Upper lobe of left lung (tissue), 6 donors: Measurements from ENCODE around the gene NPDC1. TPM values are rescaled to one million over a fixed set of nuclear protein-coding genes. Genes with fewer than 3 reads are reported as not detected.

ENCODE experiments used
- ATAC-seq, 2 donors: fragments of 200-7000 bp; cut with Tn5 transposase; one replicate each; pipeline ENCODE4 v1.9.1; 2022; ENCODE audit warnings: mild to moderate bottlenecking in 2 of 2, moderate library complexity in 2 of 2; ENCODE audit not compliant: low FRiP score in 2 of 2
- DNase-seq, 2 donors: peaks; one replicate each; pipeline ENCODE4 v3.0.0-alpha.2; 2019 to 2020
- H3K27ac ChIP-seq, 4 donors: fragments of 200-600 bp; sonication (generic); one replicate each; pipeline ENCODE4 v1.5.1; 2016 to 2019
- H3K27me3 ChIP-seq, 4 donors: fragments of 200-600 bp; sonication (generic); one replicate each; pipeline ENCODE4 v1.5.1; 2017 to 2019
- H3K36me3 ChIP-seq, 4 donors: fragments of 200-600 bp; sonication (generic); one replicate each; pipeline ENCODE4 v1.5.1; 2016 to 2019
- H3K4me1 ChIP-seq, 4 donors: fragments of 200-600 bp; sonication (generic); one replicate each; pipeline ENCODE4 v1.5.1; 2018 to 2019
- H3K4me3 ChIP-seq, 4 donors: fragments of 200-600 bp; sonication (generic); one replicate each; pipeline ENCODE4 v1.5.1; 2017 to 2019; ENCODE audit warnings: mild to moderate bottlenecking in 2 of 4, moderate library complexity in 1 of 4
- H3K9me3 ChIP-seq, 4 donors: fragments of 200-600 bp; sonication (generic); one replicate each; pipeline ENCODE4 v1.5.1; 2018 to 2019
- EP300 ChIP-seq, 4 donors: sonication (generic); formaldehyde crosslinking; IDR thresholded peaks; one replicate each; pipeline ENCODE4 v1.5.1; 2017; ENCODE audit warnings: antibody characterized with exemption in 4 of 4, control low read depth in 2 of 4
- POLR2A ChIP-seq, 4 donors: fragments of 450-650 bp; IDR thresholded peaks; one replicate each; pipeline ENCODE4 v1.5.1; 2016 to 2017; ENCODE audit warnings: antibody characterized with exemption in 4 of 4, mild to moderate bottlenecking in 2 of 4
- POLR2AphosphoS5 ChIP-seq, 2 donors: sonication (generic); formaldehyde crosslinking; IDR thresholded peaks; one replicate each; pipeline ENCODE4 v1.5.1; 2017; ENCODE audit warnings: antibody characterized with exemption in 2 of 2
- WGBS, 2 donors: methylation state at CpG; one replicate each; pipeline ENCODE4 v1.1.5; 2017 to 2018; 5-methylcytosine and 5-hydroxymethylcytosine counted together
- total RNA-seq, 6 donors: library from RNA; depleted of rRNA in 4 of 6; stranded (reverse); fragments of >200 nt in 4 of 6; gene quantifications; one replicate each; pipeline versions ENCODE4 v1.1.0 to v1.2.1, GENCODE V29; 2016 to 2021
- TF ChIP-seq, protein P1 (sequence below), 6 experiments: fragments of 450-650 bp in 4 of 6; fragments of 200-600 bp in 2 of 6; sonication (generic) in 2 of 6; IDR thresholded peaks; one replicate each; pipeline ENCODE4 v1.5.1; 2016 to 2019; ENCODE audit warnings: antibody characterized with exemption in 6 of 6
- donor health status: DM: no; HTN: no; CAD: no; lungs with moderate emphysema.
- donor health status: DM: no; HTN: yes; CAD: no; lungs with severe emphysema.

NPDC1 gene
- total RNA-seq, 6 donors from 2014 or later, result 26.7 to 199 (median 73.2) TPM

DNA sequence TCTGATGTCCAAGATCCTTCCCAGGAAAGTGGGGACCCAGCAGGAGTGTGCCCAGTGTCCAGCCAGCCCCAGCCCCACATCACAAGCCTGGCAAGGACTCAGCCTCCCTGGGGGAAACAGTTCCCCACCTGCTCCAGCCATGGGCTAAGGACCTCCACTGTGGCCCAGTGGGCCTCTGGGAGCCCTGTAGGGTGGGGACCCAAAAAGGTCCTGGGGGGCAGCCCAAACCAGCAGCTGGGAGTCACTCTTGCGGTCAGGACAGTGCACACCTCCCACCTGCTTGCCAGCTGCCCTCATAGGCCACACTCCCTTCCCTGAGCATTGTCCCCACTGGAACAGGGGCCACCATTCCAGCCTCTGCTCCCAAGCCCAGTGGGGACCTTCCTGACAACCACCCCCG is 19.6 kb downstream of the NPDC1 start:
- TF ChIP-seq POLR2AphosphoS5 (IDR thresholded peaks at IDR 0.05) (no peak), POLR2A (IDR thresholded peaks at IDR 0.05) (no peak), EP300 (IDR thresholded peaks at IDR 0.05) (no peak)
- TF ChIP-seq, protein P1, sequence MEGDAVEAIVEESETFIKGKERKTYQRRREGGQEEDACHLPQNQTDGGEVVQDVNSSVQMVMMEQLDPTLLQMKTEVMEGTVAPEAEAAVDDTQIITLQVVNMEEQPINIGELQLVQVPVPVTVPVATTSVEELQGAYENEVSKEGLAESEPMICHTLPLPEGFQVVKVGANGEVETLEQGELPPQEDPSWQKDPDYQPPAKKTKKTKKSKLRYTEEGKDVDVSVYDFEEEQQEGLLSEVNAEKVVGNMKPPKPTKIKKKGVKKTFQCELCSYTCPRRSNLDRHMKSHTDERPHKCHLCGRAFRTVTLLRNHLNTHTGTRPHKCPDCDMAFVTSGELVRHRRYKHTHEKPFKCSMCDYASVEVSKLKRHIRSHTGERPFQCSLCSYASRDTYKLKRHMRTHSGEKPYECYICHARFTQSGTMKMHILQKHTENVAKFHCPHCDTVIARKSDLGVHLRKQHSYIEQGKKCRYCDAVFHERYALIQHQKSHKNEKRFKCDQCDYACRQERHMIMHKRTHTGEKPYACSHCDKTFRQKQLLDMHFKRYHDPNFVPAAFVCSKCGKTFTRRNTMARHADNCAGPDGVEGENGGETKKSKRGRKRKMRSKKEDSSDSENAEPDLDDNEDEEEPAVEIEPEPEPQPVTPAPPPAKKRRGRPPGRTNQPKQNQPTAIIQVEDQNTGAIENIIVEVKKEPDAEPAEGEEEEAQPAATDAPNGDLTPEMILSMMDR (IDR thresholded peaks at IDR 0.05), result no peak
- peaks cover 30 to 50% (median 37%) of the 10 kb centered on the region in 4 donors for H3K4me1 ChIP-seq
- 94% methylated on average over 2 of the region's 2 CpGs; no CpG with 5 or more reads in 1 of the 2 donors for WGBS, 2 donors
- peak overlapping the region in 1 of 4 donors; percentile 27 for H3K27ac ChIP-seq
- H3K36me3 ChIP-seq, result no peaks in the 10 kb centered on the region
- ATAC-seq (no peak), DNase-seq (peak in 1 of 2 donors; percentile 36)
- H3K4me3 ChIP-seq, result no peak overlapping the region
- no peaks in the 10 kb centered on the region for H3K27me3 ChIP-seq
- H3K9me3 ChIP-seq, result no peaks in the 10 kb centered on the region

DNA sequence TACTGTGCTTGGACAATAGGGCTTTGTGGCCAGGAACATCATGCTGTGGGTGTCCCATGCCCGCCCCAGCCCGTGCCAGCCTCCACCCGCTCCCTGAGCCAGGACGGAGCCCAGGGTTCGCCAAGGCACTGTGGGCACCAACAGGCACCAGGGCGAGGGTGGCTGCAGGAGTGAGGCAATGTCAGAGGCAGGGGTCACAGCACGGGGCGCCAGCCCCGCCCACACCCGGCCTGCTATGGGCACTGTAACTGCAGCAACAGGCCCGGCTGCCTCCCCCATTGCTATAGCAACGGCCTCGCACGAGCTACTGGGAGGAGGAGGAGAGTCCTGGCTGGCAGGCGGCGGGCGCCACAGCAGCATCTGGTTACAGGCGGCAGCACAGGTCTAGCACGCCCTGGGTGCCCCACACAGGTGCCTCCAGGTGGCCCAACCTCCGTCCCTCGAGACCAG is 20.4 kb downstream of the NPDC1 start:
- peaks cover 25 to 42% (median 30%) of the 10 kb centered on the region in 4 donors for H3K4me1 ChIP-seq
- no peak for ATAC-seq
- WGBS, 2 donors, result 84% methylated on average over 18 of the region's 21 CpGs; no CpG with 5 or more reads in 1 of the 2 donors
- H3K9me3 ChIP-seq, result no peaks in the 10 kb centered on the region
- no peak overlapping the region for H3K4me3 ChIP-seq
- no peak overlapping the region for H3K27ac ChIP-seq
- peak in 1 of 2 donors; percentile 86 for DNase-seq
- H3K36me3 ChIP-seq, result peaks cover 0 to 7% (median 0%) of the 10 kb centered on the region in 4 donors
- no peaks in the 10 kb centered on the region for H3K27me3 ChIP-seq
- no peak for TF ChIP-seq POLR2A (IDR thresholded peaks at IDR 0.05)
- TF ChIP-seq POLR2AphosphoS5 (IDR thresholded peaks at IDR 0.05), result no peak
- TF ChIP-seq EP300 (IDR thresholded peaks at IDR 0.05), result no peak
- TF ChIP-seq, protein P1 (IDR thresholded peaks at IDR 0.05), result no peak

DNA sequence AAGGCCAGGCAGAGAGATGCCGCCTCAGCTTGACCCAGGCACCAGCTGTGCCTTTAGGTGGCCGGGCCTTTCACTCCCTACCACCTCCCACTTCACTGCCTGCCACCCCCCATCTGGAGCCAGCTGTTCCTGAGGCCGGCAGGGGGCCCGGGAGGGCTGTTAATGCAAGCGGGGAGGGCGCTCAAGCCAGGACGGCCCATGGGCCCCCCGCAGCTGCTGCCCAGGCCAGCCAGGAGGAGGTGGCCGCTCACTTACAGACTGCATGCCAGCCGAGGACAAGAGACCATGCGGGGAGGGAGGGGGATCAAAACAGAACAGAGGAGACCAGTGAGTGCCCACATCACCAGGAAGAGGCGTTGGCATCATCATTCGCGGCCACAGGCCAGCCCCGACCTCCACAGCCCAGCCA is 22.4 kb downstream of the NPDC1 start:
- TF ChIP-seq POLR2A (IDR thresholded peaks at IDR 0.05) (no peak), EP300 (IDR thresholded peaks at IDR 0.05) (no peak), POLR2AphosphoS5 (IDR thresholded peaks at IDR 0.05) (no peak)
- TF ChIP-seq, protein P1 (IDR thresholded peaks at IDR 0.05), result no peak
- Histone ChIP-seq H3K27me3 (no peaks in the 10 kb centered on the region), H3K9me3 (no peaks in the 10 kb centered on the region), H3K27ac (no peak overlapping the region), H3K4me3 (no peak overlapping the region), H3K4me1 (peaks cover 9 to 22% (median 14%) of the 10 kb centered on the region in 4 donors), H3K36me3 (peaks cover 0 to 8% (median 1%) of the 10 kb centered on the region in 4 donors)
- DNase-seq (peak in 1 of 2 donors; percentile 66), ATAC-seq (no peak)
- WGBS, 2 donors, result 79 to 88% methylated on average over 6 to 14 of the region's 15 CpGs

DNA sequence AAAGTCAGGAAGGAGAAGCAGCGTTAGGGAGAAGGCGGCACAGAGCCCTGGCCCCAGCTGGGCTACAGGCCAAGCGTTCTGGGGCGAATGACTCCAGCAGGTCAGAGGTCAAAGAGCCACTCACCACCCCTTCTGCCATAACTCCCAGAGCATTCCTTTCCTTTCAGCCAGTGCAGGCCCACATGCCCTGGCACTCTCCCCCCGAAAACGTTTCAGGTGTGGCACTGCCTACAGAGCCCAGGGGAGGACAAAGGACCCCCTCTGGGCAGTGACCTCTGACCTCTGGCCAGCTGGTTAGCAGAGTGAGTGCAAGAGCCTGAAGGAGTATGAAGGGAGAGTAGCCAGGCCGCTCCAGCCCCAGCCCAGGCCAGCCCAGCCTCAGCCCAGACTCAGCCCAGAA is 22.8 kb downstream of the NPDC1 start:
- no peaks in the 10 kb centered on the region for H3K9me3 ChIP-seq
- no peaks in the 10 kb centered on the region for H3K27me3 ChIP-seq
- H3K4me1 ChIP-seq, result peaks cover 6 to 18% (median 10%) of the 10 kb centered on the region in 4 donors
- no peak for ATAC-seq
- TF ChIP-seq EP300 (IDR thresholded peaks at IDR 0.05), result no peak
- TF ChIP-seq, protein P1 (IDR thresholded peaks at IDR 0.05), result no peak
- no peak for TF ChIP-seq POLR2AphosphoS5 (IDR thresholded peaks at IDR 0.05)
- no peak for TF ChIP-seq POLR2A (IDR thresholded peaks at IDR 0.05)
- 76 to 80% methylated on average over 6 to 7 of the region's 7 CpGs for WGBS, 2 donors
- H3K4me3 ChIP-seq, result no peak overlapping the region
- H3K27ac ChIP-seq, result no peak overlapping the region
- H3K36me3 ChIP-seq, result peaks cover 0 to 8% (median 2%) of the 10 kb centered on the region in 4 donors
- no peak for DNase-seq

DNA sequence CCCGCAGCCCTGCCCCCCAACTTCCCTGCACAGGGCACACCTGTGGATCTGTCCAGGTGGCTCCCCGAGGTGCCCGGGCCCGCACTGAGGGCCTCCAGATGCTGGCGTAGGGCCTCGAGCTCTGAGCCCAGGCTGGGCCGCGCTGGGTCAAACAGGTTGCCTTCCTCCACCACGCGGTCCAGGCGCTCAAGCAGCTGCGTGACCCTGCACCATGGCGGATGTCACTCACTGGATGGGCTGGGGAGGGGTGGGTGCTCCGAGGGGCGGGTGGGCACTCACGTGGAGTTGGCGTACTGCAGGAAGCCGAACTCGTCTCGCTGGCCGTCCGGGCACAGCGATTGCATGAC is 23.3 kb downstream of the NPDC1 start:
- no peak overlapping the region for H3K4me3 ChIP-seq
- WGBS, 2 donors, result 85 to 96% methylated on average over 10 to 12 of the region's 23 CpGs
- H3K4me1 ChIP-seq, result peaks cover 6 to 17% (median 10%) of the 10 kb centered on the region in 4 donors
- TF ChIP-seq EP300 (IDR thresholded peaks at IDR 0.05) (no peak), POLR2AphosphoS5 (IDR thresholded peaks at IDR 0.05) (no peak), POLR2A (IDR thresholded peaks at IDR 0.05) (no peak)
- TF ChIP-seq, protein P1 (IDR thresholded peaks at IDR 0.05), result no peak
- H3K27ac ChIP-seq, result no peak overlapping the region
- H3K27me3 ChIP-seq, result no peaks in the 10 kb centered on the region
- ATAC-seq, result no peak
- peaks cover 0 to 12% (median 5%) of the 10 kb centered on the region in 4 donors for H3K36me3 ChIP-seq
- peak in 1 of 2 donors; percentile 75 for DNase-seq
- H3K9me3 ChIP-seq, result no peaks in the 10 kb centered on the region
